ENCODE results near the gene RILPL1.

- no peak for TF ChIP-seq CTCF (IDR thresholded peaks at IDR 0.05)
- no peak for TF ChIP-seq POLR2A (IDR thresholded peaks at IDR 0.05)
These were observed 47.8 kb downstream of the RILPL1 start for GRCh38 chr12:123485756-123486155.

Data from sigmoid colon (tissue), 3 donors.